ENCODE data around the gene STARD13.

DNA sequence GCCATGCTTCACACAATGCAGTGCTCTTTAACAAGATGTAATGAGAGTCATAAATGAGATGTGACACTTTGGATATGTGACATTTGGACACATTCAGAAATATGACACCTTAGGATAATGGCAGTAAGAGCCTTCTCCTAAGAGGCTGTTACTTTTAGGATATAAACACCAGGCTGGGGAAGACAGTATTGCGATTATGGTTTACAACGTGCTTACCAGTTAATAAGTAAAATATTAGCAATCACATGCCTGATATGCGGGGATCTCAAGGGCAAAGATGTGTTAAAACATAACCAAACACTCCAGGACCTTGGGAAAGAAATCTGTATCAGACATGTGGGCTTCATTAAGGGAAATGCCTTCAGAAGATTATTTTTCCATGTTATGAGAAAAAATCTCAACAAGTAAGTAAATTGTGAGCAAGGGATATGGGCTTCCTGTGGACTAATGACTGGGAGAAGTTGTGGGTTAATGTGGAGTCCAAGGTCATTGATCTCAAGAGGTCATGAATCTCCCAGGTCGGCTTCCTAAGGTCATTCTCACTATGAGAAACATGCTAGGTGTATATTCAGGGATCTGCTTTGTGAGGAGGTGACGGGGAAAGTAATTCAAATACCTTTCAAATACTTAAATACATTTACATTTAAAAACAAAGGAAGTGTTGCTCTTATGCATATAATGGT lies 105.3 kb downstream of the STARD13 start:
- TF ChIP-seq, protein P1, sequence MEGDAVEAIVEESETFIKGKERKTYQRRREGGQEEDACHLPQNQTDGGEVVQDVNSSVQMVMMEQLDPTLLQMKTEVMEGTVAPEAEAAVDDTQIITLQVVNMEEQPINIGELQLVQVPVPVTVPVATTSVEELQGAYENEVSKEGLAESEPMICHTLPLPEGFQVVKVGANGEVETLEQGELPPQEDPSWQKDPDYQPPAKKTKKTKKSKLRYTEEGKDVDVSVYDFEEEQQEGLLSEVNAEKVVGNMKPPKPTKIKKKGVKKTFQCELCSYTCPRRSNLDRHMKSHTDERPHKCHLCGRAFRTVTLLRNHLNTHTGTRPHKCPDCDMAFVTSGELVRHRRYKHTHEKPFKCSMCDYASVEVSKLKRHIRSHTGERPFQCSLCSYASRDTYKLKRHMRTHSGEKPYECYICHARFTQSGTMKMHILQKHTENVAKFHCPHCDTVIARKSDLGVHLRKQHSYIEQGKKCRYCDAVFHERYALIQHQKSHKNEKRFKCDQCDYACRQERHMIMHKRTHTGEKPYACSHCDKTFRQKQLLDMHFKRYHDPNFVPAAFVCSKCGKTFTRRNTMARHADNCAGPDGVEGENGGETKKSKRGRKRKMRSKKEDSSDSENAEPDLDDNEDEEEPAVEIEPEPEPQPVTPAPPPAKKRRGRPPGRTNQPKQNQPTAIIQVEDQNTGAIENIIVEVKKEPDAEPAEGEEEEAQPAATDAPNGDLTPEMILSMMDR (IDR thresholded peaks at IDR 0.05): no peak
- TF ChIP-seq POLR2A (IDR thresholded peaks at IDR 0.05): no peak
